HFF-Myc (cell line): ENCODE data around the gene NAT9.

ENCODE experiments used
- DNase-seq: peaks from one replicate; pipeline ENCODE4 v3.0.0-alpha.2; 2011; ENCODE audit warnings: low read depth; ENCODE audit errors: extremely low read depth
- H3K4me3 ChIP-seq: replicated peaks from 2 replicates; pipeline ENCODE4 v1.5.1; 2011; ENCODE audit warnings: low read depth, mild to moderate bottlenecking, control low read depth, low read length
- TF ChIP-seq, protein P1 (sequence below): IDR thresholded peaks from 2 replicates; pipeline ENCODE4 v1.5.1; 2012; ENCODE audit warnings: mild to moderate bottlenecking, low read depth, low read length, control low read depth; ENCODE audit errors: missing control alignments

Gene NAT9

DNA sequence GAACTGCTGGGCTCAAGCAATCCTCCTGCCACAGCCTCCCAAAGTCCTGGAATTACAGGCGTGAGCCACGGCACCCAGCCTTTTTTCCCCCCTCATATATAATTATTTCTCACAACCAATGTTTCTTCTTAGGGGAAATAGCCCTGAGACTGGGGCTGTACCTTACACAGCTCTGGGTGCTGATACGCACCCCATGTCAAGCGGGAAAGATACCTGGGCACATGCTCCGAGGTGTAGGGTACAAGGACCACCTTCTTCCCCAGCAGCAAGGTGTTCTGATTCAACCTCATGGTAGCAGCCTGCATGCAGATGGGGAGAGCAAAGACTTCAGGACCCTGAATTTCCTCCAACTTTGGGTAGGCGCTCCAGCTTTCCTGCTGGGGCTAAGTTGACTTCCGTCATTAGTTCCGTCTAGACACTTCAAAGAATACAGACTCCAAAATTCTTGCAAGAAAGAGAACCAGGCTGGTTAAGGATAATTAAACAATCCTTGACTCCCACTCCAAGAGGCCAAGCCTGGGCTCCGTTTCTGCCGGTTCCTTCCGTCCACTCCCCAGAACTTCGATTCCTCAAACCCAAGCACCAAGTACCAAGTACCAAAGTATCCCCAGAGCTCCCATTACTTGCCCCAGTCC lies 619 bp downstream of the NAT9 start:
- TF ChIP-seq, protein P1, sequence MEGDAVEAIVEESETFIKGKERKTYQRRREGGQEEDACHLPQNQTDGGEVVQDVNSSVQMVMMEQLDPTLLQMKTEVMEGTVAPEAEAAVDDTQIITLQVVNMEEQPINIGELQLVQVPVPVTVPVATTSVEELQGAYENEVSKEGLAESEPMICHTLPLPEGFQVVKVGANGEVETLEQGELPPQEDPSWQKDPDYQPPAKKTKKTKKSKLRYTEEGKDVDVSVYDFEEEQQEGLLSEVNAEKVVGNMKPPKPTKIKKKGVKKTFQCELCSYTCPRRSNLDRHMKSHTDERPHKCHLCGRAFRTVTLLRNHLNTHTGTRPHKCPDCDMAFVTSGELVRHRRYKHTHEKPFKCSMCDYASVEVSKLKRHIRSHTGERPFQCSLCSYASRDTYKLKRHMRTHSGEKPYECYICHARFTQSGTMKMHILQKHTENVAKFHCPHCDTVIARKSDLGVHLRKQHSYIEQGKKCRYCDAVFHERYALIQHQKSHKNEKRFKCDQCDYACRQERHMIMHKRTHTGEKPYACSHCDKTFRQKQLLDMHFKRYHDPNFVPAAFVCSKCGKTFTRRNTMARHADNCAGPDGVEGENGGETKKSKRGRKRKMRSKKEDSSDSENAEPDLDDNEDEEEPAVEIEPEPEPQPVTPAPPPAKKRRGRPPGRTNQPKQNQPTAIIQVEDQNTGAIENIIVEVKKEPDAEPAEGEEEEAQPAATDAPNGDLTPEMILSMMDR: no peak
- H3K4me3 ChIP-seq: peak overlapping the region; percentile 92
- DNase-seq: no peak

DNA sequence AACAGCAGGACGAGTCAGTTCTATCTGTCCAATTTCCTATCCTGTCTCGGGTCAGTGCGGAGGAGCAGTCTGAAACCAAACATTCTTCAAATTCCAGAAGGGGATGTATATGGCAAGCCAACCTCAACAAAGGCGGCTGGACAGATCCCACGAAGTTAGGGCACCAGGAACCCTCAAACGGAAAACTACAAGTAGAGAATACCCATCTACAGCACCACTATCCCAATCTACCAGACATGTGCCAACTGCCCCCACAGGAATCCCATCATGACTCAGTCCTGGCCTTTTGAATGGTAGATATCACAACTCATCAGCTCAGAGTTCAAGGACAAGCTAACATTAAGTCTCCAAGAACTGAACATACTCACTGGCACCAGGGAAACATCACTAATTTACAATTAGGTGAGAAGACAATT lies 2.3 kb downstream of the NAT9 start:
- TF ChIP-seq, protein P1: no peak
- DNase-seq: no peak
- no peak overlapping the region for H3K4me3 ChIP-seq

DNA sequence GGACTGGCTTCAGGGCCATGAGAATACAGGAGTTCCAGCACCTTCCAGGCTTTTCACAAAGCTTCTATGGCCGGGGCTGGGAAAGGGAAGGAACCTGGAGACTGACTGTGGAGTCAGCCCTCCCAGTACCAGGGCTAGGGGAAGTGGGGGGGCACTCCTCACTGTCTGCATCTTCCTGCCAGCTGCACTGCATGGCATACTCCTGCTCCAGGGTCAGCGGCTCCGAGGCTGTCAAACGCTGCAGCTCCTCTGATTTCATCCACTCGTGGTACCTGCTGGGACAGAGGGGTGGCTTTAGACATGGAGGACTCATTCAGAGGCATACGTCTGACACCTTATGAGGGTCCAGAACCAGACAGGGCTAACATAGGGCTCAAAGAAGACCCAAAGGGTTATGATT lies 2.7 kb downstream of the NAT9 start:
- no peak for DNase-seq
- no peak overlapping the region for H3K4me3 ChIP-seq
- TF ChIP-seq, protein P1: no peak

DNA sequence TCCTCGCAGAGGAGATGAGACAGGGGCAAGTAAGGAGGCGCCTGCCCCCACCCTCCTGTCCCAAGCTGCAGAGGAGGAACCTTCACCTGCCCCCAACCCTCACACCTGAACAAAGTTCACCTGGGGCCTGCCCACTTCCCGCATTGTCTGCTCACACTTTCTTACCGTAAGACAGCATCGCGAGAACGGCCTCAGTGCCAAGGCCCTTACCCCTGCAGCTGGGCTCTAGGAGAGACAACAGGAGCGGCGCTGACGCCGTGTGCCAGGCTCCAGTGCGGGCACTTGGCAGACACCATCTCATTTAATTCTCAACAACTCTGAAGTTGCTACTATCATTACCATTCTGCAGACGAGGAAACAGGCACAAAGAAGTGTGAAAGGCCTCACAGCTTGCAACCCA lies 4.1 kb downstream of the NAT9 start:
- TF ChIP-seq, protein P1: no peak
- H3K4me3 ChIP-seq: no peak overlapping the region
- DNase-seq: no peak

DNA sequence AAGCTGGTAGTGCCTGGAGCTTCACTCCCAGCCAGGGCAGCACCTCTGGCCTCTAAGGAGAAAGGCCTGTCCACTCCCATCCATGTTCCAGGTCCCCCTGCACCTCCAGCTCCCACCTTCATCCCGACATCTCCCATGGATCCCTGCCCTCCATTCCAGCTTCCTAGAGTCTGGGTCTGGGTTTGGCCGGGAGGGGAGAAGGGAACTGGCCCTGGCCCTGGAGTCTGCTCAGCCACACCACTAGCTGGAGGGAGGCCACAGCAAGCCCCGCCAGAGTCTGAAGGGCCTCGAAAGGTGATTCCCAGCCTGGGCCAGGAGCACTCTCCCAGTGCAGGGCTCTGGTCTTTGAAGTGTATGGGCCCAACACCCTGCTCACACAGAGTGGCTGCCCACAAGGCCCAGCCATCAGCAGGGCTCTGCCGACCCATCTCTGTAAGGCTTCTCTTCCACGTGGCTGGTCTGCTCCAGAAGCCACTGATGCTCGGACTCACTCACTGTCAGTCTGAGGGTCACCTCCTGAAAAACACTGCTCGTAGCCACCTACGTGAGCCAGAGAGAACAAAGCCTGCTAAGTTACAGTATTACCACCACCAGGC lies 4.7 kb downstream of the NAT9 start:
- TF ChIP-seq, protein P1: no peak
- DNase-seq: no peak

DNA sequence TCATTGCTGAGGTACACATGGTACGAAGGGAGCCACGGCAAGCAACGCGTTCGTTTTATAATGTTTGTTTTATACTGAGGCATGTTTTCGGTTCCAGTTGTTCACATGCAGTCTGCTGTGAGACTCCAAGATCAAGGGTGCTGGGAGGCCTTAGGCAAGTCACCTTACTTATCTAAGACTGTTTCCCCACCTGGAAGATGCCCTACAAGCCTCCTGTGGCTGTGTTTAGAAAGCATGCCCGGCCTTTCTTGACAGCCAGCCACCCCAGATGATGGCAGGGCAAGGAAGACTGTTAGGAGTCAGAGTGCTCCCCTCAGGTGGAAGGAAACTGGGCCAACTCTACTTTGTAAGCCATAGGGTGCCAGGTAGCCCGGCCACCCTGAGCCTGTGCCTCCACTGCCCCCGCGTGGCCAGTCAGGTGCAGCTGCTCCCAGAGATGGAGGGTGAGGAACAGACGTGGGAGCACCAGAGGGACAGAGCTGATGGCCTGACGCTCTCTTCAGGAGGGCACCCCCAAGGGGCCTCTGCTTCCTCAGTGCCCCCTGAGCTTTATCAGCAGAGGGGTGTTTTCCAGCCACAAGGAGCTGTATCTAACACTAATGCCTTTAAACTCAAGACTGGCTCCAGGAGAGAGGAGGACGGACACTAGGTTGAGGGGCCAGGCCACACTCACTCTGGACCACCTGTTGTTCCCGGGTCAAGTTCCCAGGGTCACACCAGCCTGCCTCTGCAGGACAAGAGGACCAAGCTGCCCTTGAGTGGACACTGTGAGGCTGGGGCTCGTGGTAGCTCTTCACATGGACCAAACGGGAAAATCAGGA lies 5.4 kb downstream of the NAT9 start:
- DNase-seq: no peak
- no peak overlapping the region for H3K4me3 ChIP-seq
- TF ChIP-seq, protein P1: peak; percentile 82

More for the DNA sequence above, 4.7 kb downstream of the NAT9 start:
- H3K4me3 ChIP-seq: no peak overlapping the region
